HG03066 (cell line): Measurements from ENCODE around the gene PIK3R4.

Source experiments
- ATAC-seq: cut with Tn5 transposase; IDR thresholded peaks from one replicate; pipeline ENCODE4 v1.9.1; 2021; ENCODE audit warnings: low read depth; ENCODE audit not compliant: unreplicated experiment

PIK3R4 gene

GRCh38 chr3:130743354-130743753, 3.3 kb downstream of the PIK3R4 start:
- no peak for ATAC-seq

GRCh38 chr3:130741946-130742610, 4.6 kb downstream of the PIK3R4 start:
- no peak for ATAC-seq

- no peak for ATAC-seq
Measured at GRCh38 chr3:130739848-130740247, 6.8 kb downstream of the PIK3R4 start.

GRCh38 chr3:130738241-130738640, 8.4 kb downstream of the PIK3R4 start:
- ATAC-seq: no peak

- ATAC-seq: no peak
Measured at GRCh38 chr3:130737622-130738021, 9.0 kb downstream of the PIK3R4 start.

DNA sequence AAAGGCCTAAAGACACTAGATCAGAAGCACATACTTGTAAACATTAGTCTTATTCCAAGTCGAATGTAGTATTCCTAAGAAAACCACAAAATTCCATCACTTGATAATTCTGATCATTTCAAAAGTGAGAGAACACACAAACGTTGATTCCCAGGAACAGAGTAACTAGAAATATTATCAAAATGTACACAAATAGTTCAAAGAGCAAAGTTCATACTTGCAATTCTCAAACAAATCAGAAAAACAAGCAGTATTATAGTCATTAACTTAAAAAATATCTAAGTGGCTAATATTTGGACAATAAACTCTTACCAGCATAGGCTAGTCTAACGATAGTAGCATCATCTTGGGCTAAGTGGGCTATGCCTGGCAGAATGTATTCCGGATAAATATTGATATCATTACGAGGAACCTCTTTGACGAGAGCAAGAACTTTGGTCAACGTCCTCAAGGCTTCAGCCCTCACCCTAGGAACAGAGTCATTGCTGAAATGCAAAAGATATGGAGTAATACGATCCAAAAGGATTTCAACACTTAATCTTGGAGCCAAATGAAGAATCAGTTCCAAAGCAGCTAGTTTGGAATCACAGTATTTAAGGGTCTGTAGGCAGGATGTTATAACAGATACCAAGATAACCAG, 13.3 kb downstream of the PIK3R4 start:
- ATAC-seq: no peak

DNA sequence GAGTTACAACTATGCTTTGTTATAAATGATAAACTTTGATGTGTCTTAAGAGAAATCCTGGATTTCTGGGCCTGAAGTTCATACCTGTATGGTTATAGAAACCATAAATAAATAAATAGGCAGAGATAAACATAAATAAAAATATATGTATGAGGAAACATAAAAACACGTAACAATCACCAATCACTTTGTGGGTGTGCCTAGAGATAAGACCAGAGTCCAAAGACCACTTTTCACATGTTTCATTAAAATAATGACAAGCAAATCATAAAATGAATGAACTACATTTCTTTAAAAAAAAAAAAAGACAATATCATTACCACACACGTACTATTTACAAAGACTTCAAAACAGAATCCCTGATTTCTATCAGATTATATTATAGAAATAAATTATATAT, 14.1 kb downstream of the PIK3R4 start:
- ATAC-seq: no peak

DNA sequence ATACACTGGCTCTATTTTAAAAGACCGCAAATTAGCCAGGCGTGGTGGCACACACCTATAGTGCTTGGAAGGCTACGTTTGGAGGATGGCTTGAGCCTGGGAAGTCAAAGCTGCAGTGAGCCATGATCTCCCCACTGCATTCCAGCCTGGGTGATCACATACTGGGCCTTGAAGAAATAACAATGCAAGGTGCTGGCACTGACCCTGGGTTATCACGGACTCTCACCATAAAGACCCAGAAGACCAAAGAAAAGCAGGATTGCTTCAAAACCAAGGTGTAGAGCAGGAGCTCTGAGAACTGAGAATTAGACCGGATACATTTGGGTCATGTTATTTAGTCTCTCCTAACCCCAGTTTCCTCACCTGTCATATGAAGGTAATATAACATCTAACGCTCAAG, 14.8 kb downstream of the PIK3R4 start:
- no peak for ATAC-seq

GRCh38 chr3:130729154-130729553, 17.5 kb downstream of the PIK3R4 start:
- no peak for ATAC-seq

DNA sequence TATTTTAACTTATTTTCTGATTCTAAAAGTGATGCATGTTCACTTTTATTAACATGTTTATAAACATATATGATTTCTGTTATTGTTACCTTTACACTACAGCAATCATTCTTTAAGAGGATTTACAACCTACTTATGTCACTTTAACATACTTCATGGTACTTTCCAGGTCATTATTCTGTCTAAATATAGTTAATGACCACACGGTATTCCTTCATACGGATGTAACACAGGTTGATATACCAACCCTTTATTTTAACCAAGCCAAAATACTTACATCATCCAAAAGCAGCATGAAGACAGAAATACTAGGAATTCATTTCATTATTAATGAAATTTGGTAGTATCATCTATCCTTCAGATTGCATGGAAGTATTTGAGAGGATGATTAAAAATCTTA, 18.6 kb downstream of the PIK3R4 start:
- no peak for ATAC-seq

DNA sequence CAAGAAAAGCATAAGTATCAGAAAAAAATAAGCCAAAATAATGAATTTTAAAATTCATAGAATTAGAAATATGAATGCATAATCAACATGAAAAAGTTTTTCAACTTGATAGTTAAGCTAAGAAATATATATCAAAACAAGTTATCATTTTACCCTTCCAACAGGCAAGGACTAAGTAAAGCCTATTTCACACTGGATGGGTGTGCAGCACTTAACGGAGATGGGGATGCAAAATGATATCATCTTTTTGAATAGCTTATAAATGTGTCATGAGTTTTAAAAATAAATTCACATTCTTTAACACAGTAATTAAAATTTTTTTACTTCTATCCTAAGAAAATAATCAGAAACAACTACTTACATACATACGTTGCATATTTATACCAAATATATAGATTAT, 20.9 kb downstream of the PIK3R4 start:
- ATAC-seq: no peak

DNA sequence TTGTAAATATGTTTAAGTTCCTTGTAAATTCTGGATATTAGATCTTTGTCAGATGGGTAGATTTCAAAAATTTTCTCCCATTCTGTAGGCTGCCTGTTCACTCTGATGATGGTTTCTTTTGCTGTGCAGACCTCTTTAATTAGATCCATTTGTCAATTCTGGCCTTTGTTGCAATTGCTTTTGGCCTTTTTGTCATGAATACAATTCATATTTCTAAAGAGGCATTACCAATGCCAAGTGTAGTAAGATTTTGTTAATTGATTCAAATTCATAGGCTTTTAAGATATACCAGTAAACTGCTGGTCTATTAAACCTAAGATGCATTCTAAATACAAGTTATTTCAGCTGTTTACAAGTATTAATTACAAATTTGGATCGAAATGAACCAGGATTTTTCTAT, 31.0 kb downstream of the PIK3R4 start:
- no peak for ATAC-seq

DNA sequence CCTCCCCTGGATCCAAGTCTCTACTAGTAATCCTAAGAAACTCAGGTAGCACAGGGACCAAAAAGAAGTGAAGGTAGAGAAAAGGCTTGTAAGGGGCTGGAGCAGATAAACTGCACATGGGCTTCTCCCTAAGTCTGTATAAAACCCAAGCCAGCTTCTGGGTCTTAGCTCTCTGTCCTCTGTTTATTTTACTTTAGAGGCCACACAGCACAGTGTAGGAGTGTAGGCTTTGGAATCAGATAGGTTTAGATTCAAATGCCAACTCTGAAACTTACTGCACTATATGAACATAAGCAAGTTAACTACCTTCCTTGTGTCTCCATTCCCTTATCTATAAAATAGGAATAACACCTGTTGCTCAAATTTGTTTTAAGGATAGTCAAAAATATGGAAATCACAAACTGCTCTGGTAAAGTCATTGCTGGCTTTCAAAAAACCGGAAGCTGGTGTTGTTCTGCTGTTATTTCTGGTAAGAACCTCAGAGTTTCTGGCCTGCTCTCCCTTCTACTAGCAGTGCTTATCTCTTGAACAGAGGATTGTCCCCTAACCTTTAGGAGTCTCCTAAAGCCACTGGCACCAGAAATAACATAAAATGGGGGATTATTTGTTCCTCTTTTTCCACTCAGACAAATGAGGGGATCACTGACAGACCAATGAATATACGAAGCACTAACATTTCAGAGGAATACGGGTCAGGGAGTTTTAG, 33.8 kb downstream of the PIK3R4 start:
- no peak for ATAC-seq

- no peak for ATAC-seq
Measured at GRCh38 chr3:130711565-130712324, 34.9 kb downstream of the PIK3R4 start.

DNA sequence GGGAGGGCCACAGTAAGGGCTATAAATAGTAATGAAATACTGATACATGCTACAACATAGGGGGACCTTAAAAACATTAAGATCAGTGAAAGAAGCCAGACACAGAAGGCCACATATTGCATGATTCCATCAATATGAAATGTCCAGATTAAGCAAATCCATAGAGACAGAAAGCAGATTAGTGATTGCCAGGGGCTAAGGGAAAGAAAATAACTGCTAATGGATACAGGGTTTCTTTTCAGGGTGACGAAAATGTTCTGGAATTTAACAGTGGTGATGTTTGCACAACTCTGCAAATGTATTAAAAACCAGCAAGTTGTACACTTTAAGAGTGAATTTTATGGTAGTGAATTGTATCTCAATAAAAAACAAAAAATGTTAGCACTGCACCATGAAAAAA, 37.0 kb downstream of the PIK3R4 start:
- ATAC-seq: no peak

- no peak for ATAC-seq
Measured at GRCh38 chr3:130707902-130708601, 38.6 kb downstream of the PIK3R4 start.

DNA sequence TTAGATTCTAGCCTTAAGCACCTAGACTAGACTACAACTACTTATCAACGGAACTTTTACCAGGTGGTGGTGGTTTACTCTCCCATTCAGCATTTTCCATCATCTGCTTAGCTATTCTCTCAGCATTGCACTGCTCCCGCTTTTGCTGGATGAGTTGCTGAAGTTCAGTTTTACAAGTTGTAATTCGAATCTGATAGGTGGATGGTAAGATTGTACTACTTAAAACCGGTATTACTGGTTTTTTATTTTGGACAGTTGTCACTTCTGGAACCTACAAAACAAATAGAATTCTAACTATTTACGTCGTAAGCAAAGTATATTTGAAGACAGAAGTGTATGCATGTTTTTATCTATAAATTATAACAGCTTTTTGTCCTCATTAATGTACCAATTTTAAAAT, 41.1 kb downstream of the PIK3R4 start:
- ATAC-seq: no peak

- no peak for ATAC-seq
Measured at GRCh38 chr3:130702985-130703384, 43.6 kb downstream of the PIK3R4 start.

DNA sequence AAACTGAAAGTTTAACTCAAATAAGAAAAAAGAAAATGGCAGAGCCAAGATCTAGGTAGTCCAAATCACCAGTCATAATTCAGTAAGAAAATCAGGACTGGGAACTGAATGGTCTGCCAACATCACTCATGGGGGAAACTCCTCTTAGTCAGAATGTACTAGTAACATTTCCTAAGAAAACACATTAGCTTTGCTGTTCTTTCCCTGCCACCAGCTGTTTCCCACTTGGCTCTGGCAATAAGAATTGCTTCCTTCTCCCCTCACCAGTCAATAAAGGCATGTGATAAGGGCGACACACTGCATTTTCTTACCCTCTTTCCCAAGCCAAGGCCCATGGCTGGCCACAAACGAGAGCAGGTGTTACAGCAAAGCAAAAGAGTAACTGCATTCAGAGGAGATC, 46.1 kb downstream of the PIK3R4 start:
- ATAC-seq: no peak

DNA sequence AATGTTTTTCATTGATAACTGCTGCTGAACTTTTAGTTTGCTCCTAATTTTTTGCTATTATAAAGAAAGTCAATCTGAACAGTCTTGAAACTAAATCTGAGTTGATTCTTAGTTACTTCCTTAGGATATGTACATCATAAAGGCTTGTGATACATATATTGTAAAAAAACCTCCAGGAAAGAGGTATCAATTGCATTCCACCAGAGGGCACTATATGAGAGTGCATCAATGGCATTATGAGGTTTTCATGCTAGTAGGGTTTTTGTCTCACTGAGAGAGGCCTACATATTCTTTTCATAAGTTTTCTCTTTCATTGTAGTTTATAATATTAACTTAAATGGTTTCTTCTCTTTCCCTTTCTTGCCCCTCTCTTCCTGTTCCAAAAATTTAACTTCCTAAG, 46.9 kb downstream of the PIK3R4 start:
- ATAC-seq: no peak

DNA sequence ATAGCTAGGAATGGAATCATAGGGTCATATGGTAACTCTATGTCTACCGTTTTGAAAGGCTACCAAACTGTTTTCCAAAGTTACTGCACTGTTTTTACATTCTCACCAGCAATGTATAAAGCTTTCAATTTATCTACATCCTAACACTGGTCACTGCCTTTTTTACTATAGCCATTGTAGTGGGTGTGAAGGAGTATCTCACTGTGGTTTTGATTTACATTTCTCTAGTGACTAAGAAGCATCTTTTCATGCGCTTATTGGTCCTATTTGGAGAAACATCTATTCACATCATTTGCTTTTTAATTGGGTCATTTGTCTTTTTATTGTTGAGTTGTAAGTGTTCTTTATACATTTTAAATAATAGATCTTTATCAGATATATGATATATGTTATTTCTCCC, 53.3 kb downstream of the PIK3R4 start:
- ATAC-seq: no peak
